Astrocyte of the spinal cord (primary cell): ENCODE data around the gene CBY1.

Experiments
- DNase-seq: peaks from one replicate; pipeline ENCODE4 v3.0.0; 2011; ENCODE audit warnings: low read depth, low spot score
- H3K4me3 ChIP-seq: 2 replicates; pipeline ENCODE4 v1.5.1; 2011; ENCODE audit warnings: low read depth, mild to moderate bottlenecking, low read length, moderate library complexity
- CTCF ChIP-seq: IDR thresholded peaks from 2 replicates; pipeline ENCODE4 v1.5.1; 2012; ENCODE audit warnings: low read depth, mild to moderate bottlenecking, low read length, inconsistent platforms
- in situ Hi-C: cut with HindIII; loops from 2 replicates; pipeline ENCODE4 v1.10.0; 2017; ENCODE audit warnings: low sequenced_read_pairs

The CBY1 gene

GRCh38 chr22:38656256-38657044 is at the start of gene CBY1, which contains the start of gene FAM227A:
Gene CBY1 (plus strand): TSS chr22:38656638. CDS start chr22:38668055, 11,417 bp downstream.
Gene FAM227A (minus strand): TSS chr22:38656392. CDS start chr22:38650168, 6,224 bp downstream.
- peak; percentile 90 for DNase-seq
- TF ChIP-seq CTCF, result no peak
- in situ Hi-C loops, result no loop called here
- H3K4me3 ChIP-seq, result peak within 1 kb of the TSS; percentile 92

- in situ Hi-C loops, result no loop called here
- H3K4me3 ChIP-seq, result no peak overlapping the region
- no peak for DNase-seq
- TF ChIP-seq CTCF, result no peak
Observed at GRCh38 chr22:38607680-38608079, 48.8 kb upstream of the CBY1 start.

GRCh38 chr22:38608992-38609750 is 47.3 kb upstream of the CBY1 start:
- H3K4me3 ChIP-seq, result no peak overlapping the region
- TF ChIP-seq CTCF, result no peak
- no peak for DNase-seq
- in situ Hi-C loops, result no loop called here

- H3K4me3 ChIP-seq, result no peak overlapping the region
- in situ Hi-C loops, result no loop called here
- DNase-seq, result no peak
- no peak for TF ChIP-seq CTCF
Observed at GRCh38 chr22:38610234-38610633, 46.2 kb upstream of the CBY1 start.

GRCh38 chr22:38611559-38611958 is 44.9 kb upstream of the CBY1 start:
- H3K4me3 ChIP-seq, result no peak overlapping the region
- TF ChIP-seq CTCF, result no peak
- in situ Hi-C loops, result no loop called here
- DNase-seq, result no peak

DNA sequence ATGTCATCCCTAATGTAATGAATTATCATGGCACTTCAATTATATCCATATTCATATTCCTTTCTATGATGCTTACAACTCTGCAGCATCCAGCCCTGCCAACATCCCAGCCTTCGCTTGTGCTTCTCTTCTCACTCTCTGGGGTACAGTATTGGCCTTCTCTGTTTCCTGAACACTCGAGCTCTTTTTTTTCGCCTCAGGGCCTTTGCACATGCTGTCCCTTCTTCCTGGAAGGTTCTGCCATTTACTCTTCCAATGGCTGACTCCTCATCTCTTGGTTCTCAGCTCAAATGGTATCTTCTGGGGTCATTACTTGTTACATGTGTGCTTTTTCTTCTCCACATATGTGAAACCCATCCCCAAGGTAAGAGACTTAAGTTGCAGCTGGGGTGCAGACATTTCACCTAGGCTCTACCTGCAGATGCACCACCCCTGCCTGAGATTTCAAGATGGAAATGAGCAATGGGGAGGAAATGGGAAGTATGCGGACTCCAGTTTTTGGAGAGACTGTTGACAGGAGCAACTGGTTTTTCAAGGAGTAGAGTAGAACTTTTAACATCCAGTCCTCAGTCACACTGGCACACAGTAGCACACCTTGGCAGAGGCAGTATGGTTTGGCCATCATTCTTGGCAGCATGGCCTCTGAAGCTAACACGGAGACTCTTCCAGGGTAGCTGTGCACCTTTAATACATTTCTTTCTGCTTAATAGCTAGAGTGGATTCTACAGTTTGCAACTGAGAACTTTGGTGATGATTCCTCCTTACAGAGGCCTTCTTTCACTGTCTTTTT is 44.0 kb upstream of the CBY1 start:
- no peak for TF ChIP-seq CTCF
- in situ Hi-C loops, result no loop called here
- H3K4me3 ChIP-seq, result no peak overlapping the region
- no peak for DNase-seq
